Stimulated activated naive B cell treated with anti-CD40 and anti-IgM and Interleukin-4, amounts not matched to agents 10 μg/mL and 1 μg/mL and 100 μg/mL, for 72 hours (primary cell): ENCODE data around the gene CCSER1.
"Not testable (repeated sequence)": the region's sequence is repeated elsewhere in the genome, so short reads cannot be mapped to it uniquely, and the experiment has no call there.

Experiments used
- ATAC-seq, 2 donors: fragments of 150-1000 bp; cut with Tn5 transposase; replicated peaks; 2 replicates each; pipeline ENCODE4 v1.10.0; 2021; ENCODE audit warnings: moderate library complexity in 1 of 2
- DNase-seq: peaks from one replicate; pipeline ENCODE4 v3.0.0; 2021
- H3K27ac Mint-ChIP-seq: one replicate; pipeline ENCODE4 v1.8.0; 2022; ENCODE audit warnings: mild to moderate bottlenecking, mixed read lengths
- H3K27me3 Mint-ChIP-seq, 2 donors: one replicate each; pipeline ENCODE4 v1.8.0; 2022; ENCODE audit warnings: mixed read lengths in 2 of 2
- H3K36me3 Mint-ChIP-seq, 2 donors: one replicate each; pipeline ENCODE4 v1.8.0; 2022; ENCODE audit warnings: mixed read lengths in 2 of 2, mild to moderate bottlenecking in 1 of 2
- H3K4me1 Mint-ChIP-seq, 2 donors: one replicate each; pipeline ENCODE4 v1.8.0; 2022; ENCODE audit warnings: mixed read lengths in 2 of 2, mild to moderate bottlenecking in 1 of 2
- H3K4me3 Mint-ChIP-seq, 2 donors: one replicate each; pipeline ENCODE4 v1.8.0; 2022; ENCODE audit warnings: mild to moderate bottlenecking in 2 of 2, mixed read lengths in 2 of 2, moderate library complexity in 1 of 2
- H3K9me3 Mint-ChIP-seq, 2 donors: one replicate each; pipeline ENCODE4 v1.8.0; 2022; ENCODE audit warnings: mixed read lengths in 2 of 2, mild to moderate bottlenecking in 1 of 2

The CCSER1 gene

GRCh38 chr4:90838859-90839258, 711.7 kb downstream of the CCSER1 start:
- not testable (repeated sequence) for DNase-seq, H3K4me3 Mint-ChIP-seq, H3K27ac Mint-ChIP-seq, H3K36me3 Mint-ChIP-seq, H3K4me1 Mint-ChIP-seq, ATAC-seq, H3K9me3 Mint-ChIP-seq, H3K27me3 Mint-ChIP-seq

- no peaks in the 10 kb centered on the region for H3K36me3 Mint-ChIP-seq
- H3K4me3 Mint-ChIP-seq, result no peak overlapping the region
- H3K4me1 Mint-ChIP-seq, result no peaks in the 10 kb centered on the region
- H3K9me3 Mint-ChIP-seq, result no peaks in the 10 kb centered on the region
- no peaks in the 10 kb centered on the region for H3K27me3 Mint-ChIP-seq
- H3K27ac Mint-ChIP-seq, result no peak overlapping the region
- ATAC-seq (no peak), DNase-seq (no peak)
These were observed 713.1 kb downstream of the CCSER1 start for GRCh38 chr4:90840291-90840690.

- no peak overlapping the region for H3K27ac Mint-ChIP-seq
These were observed 713.6 kb downstream of the CCSER1 start for GRCh38 chr4:90840828-90841227.

GRCh38 chr4:90841676-90842075, 714.5 kb downstream of the CCSER1 start:
- Mint-ChIP-seq H3K27me3 (no peaks in the 10 kb centered on the region), H3K36me3 (no peaks in the 10 kb centered on the region), H3K27ac (no peak overlapping the region), H3K4me1 (no peaks in the 10 kb centered on the region), H3K4me3 (no peak overlapping the region), H3K9me3 (no peaks in the 10 kb centered on the region)
- DNase-seq (no peak), ATAC-seq (no peak)

More at GRCh38 chr4:90840828-90841227, 713.6 kb downstream of the CCSER1 start:
- Mint-ChIP-seq H3K9me3 (no peaks in the 10 kb centered on the region), H3K36me3 (no peaks in the 10 kb centered on the region), H3K4me1 (no peaks in the 10 kb centered on the region), H3K27me3 (no peaks in the 10 kb centered on the region), H3K4me3 (no peak overlapping the region)
- DNase-seq, result no peak
- ATAC-seq, result no peak

GRCh38 chr4:90842960-90843359, 715.8 kb downstream of the CCSER1 start:
- DNase-seq, result no peak
- no peak for ATAC-seq
- Mint-ChIP-seq H3K4me1 (no peaks in the 10 kb centered on the region), H3K4me3 (no peak overlapping the region), H3K27ac (no peak overlapping the region), H3K27me3 (no peaks in the 10 kb centered on the region), H3K36me3 (no peaks in the 10 kb centered on the region), H3K9me3 (no peaks in the 10 kb centered on the region)

GRCh38 chr4:90844241-90844640, 717.0 kb downstream of the CCSER1 start:
- H3K27me3 Mint-ChIP-seq, result no peaks in the 10 kb centered on the region
- no peak for DNase-seq
- no peaks in the 10 kb centered on the region for H3K4me1 Mint-ChIP-seq
- ATAC-seq, result no peak
- H3K36me3 Mint-ChIP-seq, result peaks cover 0 to 4% of the 10 kb centered on the region in 2 donors
- no peak overlapping the region for H3K27ac Mint-ChIP-seq
- no peak overlapping the region for H3K4me3 Mint-ChIP-seq
- H3K9me3 Mint-ChIP-seq, result no peaks in the 10 kb centered on the region

- no peak for ATAC-seq
- Mint-ChIP-seq H3K36me3 (peaks cover 0 to 4% of the 10 kb centered on the region in 2 donors), H3K9me3 (no peaks in the 10 kb centered on the region), H3K27me3 (no peaks in the 10 kb centered on the region), H3K4me3 (no peak overlapping the region), H3K4me1 (no peaks in the 10 kb centered on the region), H3K27ac (no peak overlapping the region)
- DNase-seq, result no peak
These were observed 718.6 kb downstream of the CCSER1 start for GRCh38 chr4:90845777-90846176.

- ATAC-seq (no peak), DNase-seq (no peak)
- Mint-ChIP-seq H3K27ac (no peak overlapping the region), H3K27me3 (no peaks in the 10 kb centered on the region), H3K4me1 (no peaks in the 10 kb centered on the region), H3K36me3 (peaks cover 3 to 5% of the 10 kb centered on the region in 2 donors), H3K9me3 (peaks cover 0 to 3% of the 10 kb centered on the region in 2 donors), H3K4me3 (no peak overlapping the region)
These were observed 725.0 kb downstream of the CCSER1 start for GRCh38 chr4:90852237-90852636.

- ATAC-seq (no peak), DNase-seq (no peak)
- Mint-ChIP-seq H3K36me3 (peaks cover 2 to 3% of the 10 kb centered on the region in 2 donors), H3K4me3 (no peak overlapping the region), H3K4me1 (no peaks in the 10 kb centered on the region), H3K27me3 (no peaks in the 10 kb centered on the region), H3K27ac (no peak overlapping the region), H3K9me3 (peaks cover 0 to 3% of the 10 kb centered on the region in 2 donors)
These were observed 727.9 kb downstream of the CCSER1 start for GRCh38 chr4:90855111-90855510.

GRCh38 chr4:90857081-90857820, 730.1 kb downstream of the CCSER1 start:
- Mint-ChIP-seq H3K9me3 (peaks cover 0 to 3% of the 10 kb centered on the region in 2 donors), H3K36me3 (peaks cover 2 to 3% of the 10 kb centered on the region in 2 donors), H3K4me3 (no peak overlapping the region), H3K4me1 (no peaks in the 10 kb centered on the region), H3K27ac (no peak overlapping the region), H3K27me3 (no peaks in the 10 kb centered on the region)
- no peak for ATAC-seq
- DNase-seq, result no peak

- no peak overlapping the region for H3K4me3 Mint-ChIP-seq
- H3K9me3 Mint-ChIP-seq, result peaks cover 8 to 10% of the 10 kb centered on the region in 2 donors
- ATAC-seq (no peak), DNase-seq (no peak)
- peaks cover 5% of the 10 kb centered on the region in 2 donors for H3K36me3 Mint-ChIP-seq
- no peaks in the 10 kb centered on the region for H3K4me1 Mint-ChIP-seq
- H3K27ac Mint-ChIP-seq, result no peak overlapping the region
- no peaks in the 10 kb centered on the region for H3K27me3 Mint-ChIP-seq
These were observed 748.6 kb downstream of the CCSER1 start for GRCh38 chr4:90875791-90876190.

GRCh38 chr4:90876296-90876695, 749.1 kb downstream of the CCSER1 start:
- H3K9me3 Mint-ChIP-seq, result peaks cover 5 to 7% of the 10 kb centered on the region in 2 donors
- DNase-seq, result no peak
- peaks cover 2 to 5% of the 10 kb centered on the region in 2 donors for H3K36me3 Mint-ChIP-seq
- H3K4me1 Mint-ChIP-seq, result no peaks in the 10 kb centered on the region
- no peak overlapping the region for H3K4me3 Mint-ChIP-seq
- H3K27ac Mint-ChIP-seq, result no peak overlapping the region
- H3K27me3 Mint-ChIP-seq, result no peaks in the 10 kb centered on the region
- ATAC-seq, result no peak

GRCh38 chr4:90883519-90883918, 756.3 kb downstream of the CCSER1 start:
- ATAC-seq, result peak in 1 of 2 donors; percentile 60
- H3K4me1 Mint-ChIP-seq, result peaks cover 0 to 6% of the 10 kb centered on the region in 2 donors
- no peaks in the 10 kb centered on the region for H3K36me3 Mint-ChIP-seq
- H3K4me3 Mint-ChIP-seq, result no peak overlapping the region
- no peaks in the 10 kb centered on the region for H3K27me3 Mint-ChIP-seq
- H3K27ac Mint-ChIP-seq, result no peak overlapping the region
- peaks cover 2 to 7% of the 10 kb centered on the region in 2 donors for H3K9me3 Mint-ChIP-seq
- no peak for DNase-seq

GRCh38 chr4:90888571-90888970, 761.4 kb downstream of the CCSER1 start:
- Mint-ChIP-seq H3K4me3 (no peak overlapping the region), H3K27me3 (no peaks in the 10 kb centered on the region), H3K9me3 (no peaks in the 10 kb centered on the region), H3K4me1 (peaks cover 0 to 4% of the 10 kb centered on the region in 2 donors), H3K36me3 (no peaks in the 10 kb centered on the region), H3K27ac (no peak overlapping the region)
- ATAC-seq (no peak), DNase-seq (no peak)

GRCh38 chr4:90889171-90889570, 762.0 kb downstream of the CCSER1 start:
- H3K9me3 Mint-ChIP-seq, result no peaks in the 10 kb centered on the region
- no peaks in the 10 kb centered on the region for H3K36me3 Mint-ChIP-seq
- ATAC-seq, result no peak
- H3K27ac Mint-ChIP-seq, result no peak overlapping the region
- no peaks in the 10 kb centered on the region for H3K4me1 Mint-ChIP-seq
- no peak for DNase-seq
- H3K27me3 Mint-ChIP-seq, result no peaks in the 10 kb centered on the region
- no peak overlapping the region for H3K4me3 Mint-ChIP-seq
